HEK293 (cell line): Measurements from ENCODE around the gene TLR5.
A peak's percentile ranks its signal among the peaks of the same experiment; 100 is the strongest.

Experiments
- CTCF ChIA-PET: fragments of 350-600 bp; formaldehyde crosslinking; extraction: SDS; loops from one replicate; lab custom pipeline; 2021; ENCODE audit warnings: antibody characterized with exemption; lab: Yijun Ruan, JAX
- POLR2A ChIA-PET: fragments of 300-600 bp; formaldehyde crosslinking; extraction: SDS; loops from one replicate; lab custom pipeline; 2020; ENCODE audit warnings: antibody characterized with exemption, inconsistent platforms; lab: Yijun Ruan, JAX
- H3K27ac ChIP-seq: fragments of 200-500 bp; sonication (Bioruptor generic); 2 replicates; pipeline ENCODE4 v1.5.1; 2014; ENCODE audit warnings: low read depth, low read length, control low read depth, inconsistent platforms; ENCODE audit errors: extremely low read depth
- H3K36me3 ChIP-seq, 2 experiments: fragments of 200-500 bp in 1 of 2; sonication (Bioruptor generic) in 1 of 2; 1 replicate in 1 of 2; 2 replicates in 1 of 2; pipeline ENCODE4 v1.5.1; 2014 to 2017; ENCODE audit warnings: inconsistent platforms in 2 of 2, low read length in 2 of 2; ENCODE audit not compliant: control insufficient read depth in 2 of 2, insufficient read depth in 1 of 2
- H3K4me1 ChIP-seq: fragments of 200-500 bp; sonication (Bioruptor generic); 2 replicates; pipeline ENCODE4 v1.5.1; 2014; ENCODE audit warnings: mild to moderate bottlenecking, low read length, inconsistent platforms; ENCODE audit not compliant: control insufficient read depth, insufficient read depth
- H3K4me3 ChIP-seq: 2 replicates; pipeline ENCODE4 v1.5.1; 2011; ENCODE audit warnings: low read depth, mild to moderate bottlenecking, control low read depth, low read length, moderate library complexity
- H3K9me3 ChIP-seq: fragments of 200-500 bp; sonication (Bioruptor generic); 2 replicates; pipeline ENCODE4 v1.5.1; 2014; ENCODE audit warnings: low read depth, low read length, inconsistent platforms; ENCODE audit not compliant: control insufficient read depth, insufficient read depth
- GFI1B ChIP-seq: fragments of 450-650 bp; formaldehyde crosslinking; IDR thresholded peaks from 2 replicates; pipeline ENCODE4 v1.5.1; 2016; ENCODE audit warnings: missing biosample characterization, missing genetic modification characterization
- KLF16 ChIP-seq: fragments of 450-650 bp; formaldehyde crosslinking; IDR thresholded peaks from 2 replicates; pipeline ENCODE4 v1.5.1; 2017; ENCODE audit warnings: missing biosample characterization, missing genetic modification characterization
- MZF1 ChIP-seq: fragments of 450-650 bp; formaldehyde crosslinking; IDR thresholded peaks from 2 replicates; pipeline ENCODE4 v1.5.1; 2017; ENCODE audit warnings: missing biosample characterization, missing genetic modification characterization, borderline replicate concordance
- PRDM1 ChIP-seq: fragments of 450-650 bp; formaldehyde crosslinking; IDR thresholded peaks from 2 replicates; pipeline ENCODE4; 2016; ENCODE audit warnings: missing biosample characterization, missing genetic modification characterization
- YY1 ChIP-seq: fragments of 450-650 bp; formaldehyde crosslinking; IDR thresholded peaks from 2 replicates; pipeline ENCODE4 v1.5.1; 2018; ENCODE audit warnings: missing biosample characterization, missing genetic modification characterization
- ZNF10 ChIP-seq: fragments of 450-650 bp; formaldehyde crosslinking; IDR thresholded peaks from 2 replicates; pipeline ENCODE4 v1.5.1; 2017; ENCODE audit warnings: missing biosample characterization, missing genetic modification characterization
- ZNF157 ChIP-seq: fragments of 450-650 bp; formaldehyde crosslinking; IDR thresholded peaks from 2 replicates; pipeline ENCODE4 v1.5.1; 2016; ENCODE audit warnings: missing biosample characterization, missing genetic modification characterization
- ZNF2 ChIP-seq: fragments of 450-650 bp; formaldehyde crosslinking; IDR thresholded peaks from 2 replicates; pipeline ENCODE4 v1.5.1; 2016; ENCODE audit warnings: missing biosample characterization, missing genetic modification characterization
- ZNF223 ChIP-seq: fragments of 450-650 bp; formaldehyde crosslinking; IDR thresholded peaks from 2 replicates; pipeline ENCODE4 v1.5.1; 2016; ENCODE audit warnings: missing biosample characterization, missing genetic modification characterization
- ZNF239 ChIP-seq: fragments of 450-650 bp; formaldehyde crosslinking; IDR thresholded peaks from 2 replicates; pipeline ENCODE4 v1.5.1; 2016; ENCODE audit warnings: missing biosample characterization, missing genetic modification characterization
- ZNF324 ChIP-seq: fragments of 450-650 bp; formaldehyde crosslinking; IDR thresholded peaks from 2 replicates; pipeline ENCODE4 v1.5.1; 2016; ENCODE audit warnings: missing biosample characterization, missing genetic modification characterization
- ZNF426 ChIP-seq: fragments of 450-650 bp; formaldehyde crosslinking; IDR thresholded peaks from 2 replicates; pipeline ENCODE4 v1.5.1; 2017; ENCODE audit warnings: missing biosample characterization, missing genetic modification characterization, mild to moderate bottlenecking, inconsistent platforms, moderate library complexity
- ZNF514 ChIP-seq: fragments of 450-650 bp; formaldehyde crosslinking; IDR thresholded peaks from 2 replicates; pipeline ENCODE4 v1.5.1; 2016; ENCODE audit warnings: missing biosample characterization, missing genetic modification characterization
- ZNF558 ChIP-seq: fragments of 450-650 bp; formaldehyde crosslinking; IDR thresholded peaks from 2 replicates; pipeline ENCODE4 v1.5.1; 2016; ENCODE audit warnings: missing biosample characterization, missing genetic modification characterization
- ZNF571 ChIP-seq: fragments of 450-650 bp; formaldehyde crosslinking; IDR thresholded peaks from 2 replicates; pipeline ENCODE4 v1.5.0; 2017; ENCODE audit warnings: missing biosample characterization, missing genetic modification characterization
- ZNF677 ChIP-seq: fragments of 450-650 bp; IDR thresholded peaks from 2 replicates; pipeline ENCODE4 v1.5.0; 2018; ENCODE audit warnings: missing biosample characterization, mild to moderate bottlenecking, missing genetic modification characterization, moderate library complexity
- ZNF701 ChIP-seq: fragments of 450-650 bp; formaldehyde crosslinking; IDR thresholded peaks from 2 replicates; pipeline ENCODE4 v1.5.1; 2016; ENCODE audit warnings: missing biosample characterization, missing genetic modification characterization
- ZNF792 ChIP-seq: fragments of 450-650 bp; formaldehyde crosslinking; IDR thresholded peaks from 2 replicates; pipeline ENCODE4 v1.5.1; 2016; ENCODE audit warnings: missing biosample characterization, missing genetic modification characterization
- ZSCAN23 ChIP-seq: fragments of 450-650 bp; formaldehyde crosslinking; IDR thresholded peaks from 2 replicates; pipeline ENCODE4 v1.5.1; 2016; ENCODE audit warnings: missing biosample characterization, missing genetic modification characterization
- TF ChIP-seq, protein P1 (sequence below): fragments of 450-650 bp; formaldehyde crosslinking; IDR thresholded peaks from 2 replicates; pipeline ENCODE4 v1.5.1; 2016; ENCODE audit warnings: missing biosample characterization, missing genetic modification characterization
- TF ChIP-seq, protein P2 (sequence below): fragments of 450-650 bp; formaldehyde crosslinking; IDR thresholded peaks from 2 replicates; pipeline ENCODE4 v1.5.1; 2017; ENCODE audit warnings: missing biosample characterization, missing genetic modification characterization
- TF ChIP-seq, protein P3 (sequence below): fragments of 450-650 bp; formaldehyde crosslinking; IDR thresholded peaks from 2 replicates; pipeline ENCODE4 v1.5.1; 2016; ENCODE audit warnings: missing biosample characterization, missing genetic modification characterization
- TF ChIP-seq, protein P4 (sequence below): fragments of 450-650 bp; formaldehyde crosslinking; IDR thresholded peaks from 2 replicates; pipeline ENCODE4 v1.5.1; 2016; ENCODE audit warnings: missing biosample characterization, missing genetic modification characterization, low read depth
- TF ChIP-seq, protein P5 (sequence below): fragments of 450-650 bp; formaldehyde crosslinking; IDR thresholded peaks from 2 replicates; pipeline ENCODE4 v1.5.1; 2016; ENCODE audit warnings: missing biosample characterization, missing genetic modification characterization, borderline replicate concordance

Gene TLR5

DNA sequence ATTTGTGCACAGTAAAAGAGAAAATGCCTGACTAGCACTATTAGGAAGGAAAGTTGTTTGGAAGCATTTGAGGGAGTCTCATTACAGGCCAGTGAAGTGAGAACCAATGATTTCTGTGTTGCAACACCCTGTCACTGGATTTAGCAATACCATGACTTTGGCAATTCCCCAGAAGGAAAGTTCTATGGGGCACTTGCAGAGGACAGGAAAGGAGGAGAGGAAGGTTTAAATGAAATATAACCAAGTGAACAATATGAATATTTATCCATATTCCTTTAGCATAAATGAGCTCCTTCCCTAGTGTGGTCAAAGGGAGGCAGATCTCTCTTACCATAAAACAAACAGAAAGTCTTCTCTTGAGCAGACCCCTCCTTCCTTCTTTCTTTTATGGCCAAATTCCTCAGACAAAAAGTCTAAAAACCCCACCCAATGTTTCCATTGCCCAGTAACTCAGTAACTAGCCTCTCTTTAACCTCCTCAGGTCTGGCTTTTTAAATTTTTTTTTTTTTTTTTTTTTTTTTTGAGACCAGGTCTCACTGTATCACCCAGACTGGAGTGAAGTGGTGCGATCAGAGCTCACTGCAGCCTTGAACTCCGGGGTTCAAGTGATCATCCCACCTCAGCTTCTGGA, 5.5 kb downstream of the TLR5 start:
- CTCF ChIA-PET, result interaction anchor here (0.6 to 11.0 kb wide), 6 partner anchors 14 to 545 kb away, joined by 3 to 233 read pairs (median 6); no protein-coding TSS in a partner anchor
- TF ChIP-seq ZSCAN23 (tag by site-specific recombination), result no peak
- TF ChIP-seq GFI1B (tag by site-specific recombination), result no peak
- TF ChIP-seq YY1 (tag by site-specific recombination), result no peak
- TF ChIP-seq ZNF2 (tag by site-specific recombination), result no peak
- no peak for TF ChIP-seq ZNF157 (tag by site-specific recombination)
- TF ChIP-seq ZNF571 (tag by site-specific recombination), result no peak
- no peak for TF ChIP-seq MZF1 (tag by site-specific recombination)
- TF ChIP-seq, protein P1, sequence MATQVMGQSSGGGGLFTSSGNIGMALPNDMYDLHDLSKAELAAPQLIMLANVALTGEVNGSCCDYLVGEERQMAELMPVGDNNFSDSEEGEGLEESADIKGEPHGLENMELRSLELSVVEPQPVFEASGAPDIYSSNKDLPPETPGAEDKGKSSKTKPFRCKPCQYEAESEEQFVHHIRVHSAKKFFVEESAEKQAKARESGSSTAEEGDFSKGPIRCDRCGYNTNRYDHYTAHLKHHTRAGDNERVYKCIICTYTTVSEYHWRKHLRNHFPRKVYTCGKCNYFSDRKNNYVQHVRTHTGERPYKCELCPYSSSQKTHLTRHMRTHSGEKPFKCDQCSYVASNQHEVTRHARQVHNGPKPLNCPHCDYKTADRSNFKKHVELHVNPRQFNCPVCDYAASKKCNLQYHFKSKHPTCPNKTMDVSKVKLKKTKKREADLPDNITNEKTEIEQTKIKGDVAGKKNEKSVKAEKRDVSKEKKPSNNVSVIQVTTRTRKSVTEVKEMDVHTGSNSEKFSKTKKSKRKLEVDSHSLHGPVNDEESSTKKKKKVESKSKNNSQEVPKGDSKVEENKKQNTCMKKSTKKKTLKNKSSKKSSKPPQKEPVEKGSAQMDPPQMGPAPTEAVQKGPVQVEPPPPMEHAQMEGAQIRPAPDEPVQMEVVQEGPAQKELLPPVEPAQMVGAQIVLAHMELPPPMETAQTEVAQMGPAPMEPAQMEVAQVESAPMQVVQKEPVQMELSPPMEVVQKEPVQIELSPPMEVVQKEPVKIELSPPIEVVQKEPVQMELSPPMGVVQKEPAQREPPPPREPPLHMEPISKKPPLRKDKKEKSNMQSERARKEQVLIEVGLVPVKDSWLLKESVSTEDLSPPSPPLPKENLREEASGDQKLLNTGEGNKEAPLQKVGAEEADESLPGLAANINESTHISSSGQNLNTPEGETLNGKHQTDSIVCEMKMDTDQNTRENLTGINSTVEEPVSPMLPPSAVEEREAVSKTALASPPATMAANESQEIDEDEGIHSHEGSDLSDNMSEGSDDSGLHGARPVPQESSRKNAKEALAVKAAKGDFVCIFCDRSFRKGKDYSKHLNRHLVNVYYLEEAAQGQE (tag by site-specific recombination), result no peak
- no peak for TF ChIP-seq ZNF426 (tag by site-specific recombination)
- TF ChIP-seq, protein P2, sequence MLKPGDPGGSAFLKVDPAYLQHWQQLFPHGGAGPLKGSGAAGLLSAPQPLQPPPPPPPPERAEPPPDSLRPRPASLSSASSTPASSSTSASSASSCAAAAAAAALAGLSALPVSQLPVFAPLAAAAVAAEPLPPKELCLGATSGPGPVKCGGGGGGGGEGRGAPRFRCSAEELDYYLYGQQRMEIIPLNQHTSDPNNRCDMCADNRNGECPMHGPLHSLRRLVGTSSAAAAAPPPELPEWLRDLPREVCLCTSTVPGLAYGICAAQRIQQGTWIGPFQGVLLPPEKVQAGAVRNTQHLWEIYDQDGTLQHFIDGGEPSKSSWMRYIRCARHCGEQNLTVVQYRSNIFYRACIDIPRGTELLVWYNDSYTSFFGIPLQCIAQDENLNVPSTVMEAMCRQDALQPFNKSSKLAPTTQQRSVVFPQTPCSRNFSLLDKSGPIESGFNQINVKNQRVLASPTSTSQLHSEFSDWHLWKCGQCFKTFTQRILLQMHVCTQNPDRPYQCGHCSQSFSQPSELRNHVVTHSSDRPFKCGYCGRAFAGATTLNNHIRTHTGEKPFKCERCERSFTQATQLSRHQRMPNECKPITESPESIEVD, result no peak
- TF ChIP-seq ZNF558 (tag by site-specific recombination), result no peak
- TF ChIP-seq, protein P3, sequence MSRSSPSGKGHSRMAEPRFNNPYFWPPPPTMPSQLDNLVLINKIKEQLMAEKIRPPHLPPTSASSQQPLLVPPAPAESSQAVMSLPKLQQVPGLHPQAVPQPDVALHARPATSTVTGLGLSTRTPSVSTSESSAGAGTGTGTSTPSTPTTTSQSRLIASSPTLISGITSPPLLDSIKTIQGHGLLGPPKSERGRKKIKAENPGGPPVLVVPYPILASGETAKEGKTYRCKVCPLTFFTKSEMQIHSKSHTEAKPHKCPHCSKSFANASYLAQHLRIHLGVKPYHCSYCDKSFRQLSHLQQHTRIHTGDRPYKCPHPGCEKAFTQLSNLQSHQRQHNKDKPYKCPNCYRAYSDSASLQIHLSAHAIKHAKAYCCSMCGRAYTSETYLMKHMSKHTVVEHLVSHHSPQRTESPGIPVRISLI (tag by site-specific recombination), result peak; percentile 89
- no peak for TF ChIP-seq ZNF514 (tag by site-specific recombination)
- TF ChIP-seq ZNF223 (tag by site-specific recombination), result no peak
- no peak for TF ChIP-seq ZNF324 (tag by site-specific recombination)
- TF ChIP-seq ZNF10 (tag by site-specific recombination), result no peak
- no peak for TF ChIP-seq ZNF677 (tag by site-specific recombination)
- TF ChIP-seq ZNF792 (tag by site-specific recombination), result no peak
- TF ChIP-seq, protein P4, sequence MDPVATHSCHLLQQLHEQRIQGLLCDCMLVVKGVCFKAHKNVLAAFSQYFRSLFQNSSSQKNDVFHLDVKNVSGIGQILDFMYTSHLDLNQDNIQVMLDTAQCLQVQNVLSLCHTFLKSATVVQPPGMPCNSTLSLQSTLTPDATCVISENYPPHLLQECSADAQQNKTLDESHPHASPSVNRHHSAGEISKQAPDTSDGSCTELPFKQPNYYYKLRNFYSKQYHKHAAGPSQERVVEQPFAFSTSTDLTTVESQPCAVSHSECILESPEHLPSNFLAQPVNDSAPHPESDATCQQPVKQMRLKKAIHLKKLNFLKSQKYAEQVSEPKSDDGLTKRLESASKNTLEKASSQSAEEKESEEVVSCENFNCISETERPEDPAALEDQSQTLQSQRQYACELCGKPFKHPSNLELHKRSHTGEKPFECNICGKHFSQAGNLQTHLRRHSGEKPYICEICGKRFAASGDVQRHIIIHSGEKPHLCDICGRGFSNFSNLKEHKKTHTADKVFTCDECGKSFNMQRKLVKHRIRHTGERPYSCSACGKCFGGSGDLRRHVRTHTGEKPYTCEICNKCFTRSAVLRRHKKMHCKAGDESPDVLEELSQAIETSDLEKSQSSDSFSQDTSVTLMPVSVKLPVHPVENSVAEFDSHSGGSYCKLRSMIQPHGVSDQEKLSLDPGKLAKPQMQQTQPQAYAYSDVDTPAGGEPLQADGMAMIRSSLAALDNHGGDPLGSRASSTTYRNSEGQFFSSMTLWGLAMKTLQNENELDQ (tag by site-specific recombination), result no peak
- no peak for TF ChIP-seq ZNF701 (tag by site-specific recombination)
- TF ChIP-seq KLF16 (tag by site-specific recombination), result no peak
- no peak for TF ChIP-seq ZNF239 (tag by site-specific recombination)
- peak; percentile 50; the same call in 1 of the 2 replicates for TF ChIP-seq PRDM1
- TF ChIP-seq, protein P5, sequence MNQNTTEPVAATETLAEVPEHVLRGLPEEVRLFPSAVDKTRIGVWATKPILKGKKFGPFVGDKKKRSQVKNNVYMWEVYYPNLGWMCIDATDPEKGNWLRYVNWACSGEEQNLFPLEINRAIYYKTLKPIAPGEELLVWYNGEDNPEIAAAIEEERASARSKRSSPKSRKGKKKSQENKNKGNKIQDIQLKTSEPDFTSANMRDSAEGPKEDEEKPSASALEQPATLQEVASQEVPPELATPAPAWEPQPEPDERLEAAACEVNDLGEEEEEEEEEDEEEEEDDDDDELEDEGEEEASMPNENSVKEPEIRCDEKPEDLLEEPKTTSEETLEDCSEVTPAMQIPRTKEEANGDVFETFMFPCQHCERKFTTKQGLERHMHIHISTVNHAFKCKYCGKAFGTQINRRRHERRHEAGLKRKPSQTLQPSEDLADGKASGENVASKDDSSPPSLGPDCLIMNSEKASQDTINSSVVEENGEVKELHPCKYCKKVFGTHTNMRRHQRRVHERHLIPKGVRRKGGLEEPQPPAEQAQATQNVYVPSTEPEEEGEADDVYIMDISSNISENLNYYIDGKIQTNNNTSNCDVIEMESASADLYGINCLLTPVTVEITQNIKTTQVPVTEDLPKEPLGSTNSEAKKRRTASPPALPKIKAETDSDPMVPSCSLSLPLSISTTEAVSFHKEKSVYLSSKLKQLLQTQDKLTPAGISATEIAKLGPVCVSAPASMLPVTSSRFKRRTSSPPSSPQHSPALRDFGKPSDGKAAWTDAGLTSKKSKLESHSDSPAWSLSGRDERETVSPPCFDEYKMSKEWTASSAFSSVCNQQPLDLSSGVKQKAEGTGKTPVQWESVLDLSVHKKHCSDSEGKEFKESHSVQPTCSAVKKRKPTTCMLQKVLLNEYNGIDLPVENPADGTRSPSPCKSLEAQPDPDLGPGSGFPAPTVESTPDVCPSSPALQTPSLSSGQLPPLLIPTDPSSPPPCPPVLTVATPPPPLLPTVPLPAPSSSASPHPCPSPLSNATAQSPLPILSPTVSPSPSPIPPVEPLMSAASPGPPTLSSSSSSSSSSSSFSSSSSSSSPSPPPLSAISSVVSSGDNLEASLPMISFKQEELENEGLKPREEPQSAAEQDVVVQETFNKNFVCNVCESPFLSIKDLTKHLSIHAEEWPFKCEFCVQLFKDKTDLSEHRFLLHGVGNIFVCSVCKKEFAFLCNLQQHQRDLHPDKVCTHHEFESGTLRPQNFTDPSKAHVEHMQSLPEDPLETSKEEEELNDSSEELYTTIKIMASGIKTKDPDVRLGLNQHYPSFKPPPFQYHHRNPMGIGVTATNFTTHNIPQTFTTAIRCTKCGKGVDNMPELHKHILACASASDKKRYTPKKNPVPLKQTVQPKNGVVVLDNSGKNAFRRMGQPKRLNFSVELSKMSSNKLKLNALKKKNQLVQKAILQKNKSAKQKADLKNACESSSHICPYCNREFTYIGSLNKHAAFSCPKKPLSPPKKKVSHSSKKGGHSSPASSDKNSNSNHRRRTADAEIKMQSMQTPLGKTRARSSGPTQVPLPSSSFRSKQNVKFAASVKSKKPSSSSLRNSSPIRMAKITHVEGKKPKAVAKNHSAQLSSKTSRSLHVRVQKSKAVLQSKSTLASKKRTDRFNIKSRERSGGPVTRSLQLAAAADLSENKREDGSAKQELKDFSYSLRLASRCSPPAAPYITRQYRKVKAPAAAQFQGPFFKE (tag by site-specific recombination), result no peak

More for the DNA sequence above, 5.5 kb downstream of the TLR5 start:
- Histone ChIP-seq H3K4me1 (peaks cover 3% of the 10 kb centered on the region; the same call in 1 of the 2 replicates), H3K27ac (no peak overlapping the region), H3K9me3 (no peaks in the 10 kb centered on the region), H3K36me3 (no peaks in the 10 kb centered on the region), H3K4me3 (no peak overlapping the region)
- POLR2A ChIA-PET, result interaction anchor here (0.6 kb wide), 3 partner anchors 16 to 1038 kb away, joined by 3 to 8 read pairs (median 6); no protein-coding TSS in a partner anchor
